Panc1 (cell line): ENCODE results near the gene RASSF7. TPM values are rescaled to one million over a fixed set of nuclear protein-coding genes. Genes with fewer than 3 reads are reported as not detected.

ENCODE experiments used
- ATAC-seq: fragments of 200-7000 bp; cut with Tn5 transposase; 2 replicates; pipeline ENCODE4 v1.9.1; 2020; ENCODE audit warnings: mild to moderate bottlenecking, moderate library complexity
- BruUV-seq: library from RNA; stranded (reverse); fragments of 400-500 nt; replicated peaks from 2 replicates; lab custom pipeline; 2021; lab: Mats Ljungman, UMichigan
- CTCF ChIA-PET: fragments of 300-600 bp; sonication (Branson Sonifier 250); formaldehyde crosslinking; loops from one replicate; lab custom pipeline; 2022; ENCODE audit warnings: antibody characterized with exemption; lab: Charles Lee
- POLR2A ChIA-PET: fragments of 300-600 bp; sonication (Branson Sonifier 250); formaldehyde crosslinking; loops from one replicate; lab custom pipeline; 2022; ENCODE audit warnings: antibody characterized with exemption; lab: Charles Lee
- DNase-seq: peaks from one replicate; pipeline ENCODE4 v3.0.0-alpha.2; 2010; ENCODE audit warnings: low read depth, low spot score
- H3K27ac ChIP-seq: 2 replicates; pipeline ENCODE4 v1.5.1; 2011; ENCODE audit warnings: mild to moderate bottlenecking, low read length, inconsistent platforms
- H3K27me3 ChIP-seq: fragments of 200-500 bp; sonication (Bioruptor generic); 2 replicates; pipeline ENCODE4 v1.6.0; 2014; ENCODE audit warnings: low read length, inconsistent platforms; ENCODE audit not compliant: control insufficient read depth, insufficient read depth
- H3K36me3 ChIP-seq: fragments of 200-500 bp; sonication (Bioruptor generic); 2 replicates; pipeline ENCODE4 v1.5.1; 2014; ENCODE audit warnings: inconsistent platforms, mild to moderate bottlenecking, low read length, moderate library complexity; ENCODE audit not compliant: control insufficient read depth, insufficient read depth
- H3K4me1 ChIP-seq: 2 replicates; pipeline ENCODE4 v1.5.1; 2011; ENCODE audit warnings: inconsistent platforms, mild to moderate bottlenecking, low read length, moderate library complexity; ENCODE audit not compliant: control insufficient read depth, insufficient read depth
- H3K4me3 ChIP-seq, 2 experiments: 2 replicates each; pipeline ENCODE4 v1.5.1; 2011 to 2012; ENCODE audit warnings: low read depth in 2 of 2, low read length in 2 of 2, mild to moderate bottlenecking in 2 of 2, inconsistent platforms in 1 of 2, moderate library complexity in 1 of 2
- H3K9me3 ChIP-seq: fragments of 200-500 bp; sonication (Bioruptor generic); 2 replicates; pipeline ENCODE4 v1.5.1; 2014; ENCODE audit warnings: low read depth, mild to moderate bottlenecking, inconsistent platforms, low read length, moderate library complexity; ENCODE audit not compliant: control insufficient read depth, insufficient read depth
- CTCF ChIP-seq: fragments of 450-650 bp; IDR thresholded peaks from 2 replicates; pipeline ENCODE4 v1.5.1; 2017; ENCODE audit warnings: mild to moderate bottlenecking
- POLR2AphosphoS5 ChIP-seq: IDR thresholded peaks from 2 replicates; pipeline ENCODE4 v1.6.1; 2012; ENCODE audit warnings: mild to moderate bottlenecking, low read depth, low read length, moderate library complexity
- REST ChIP-seq, 2 experiments: IDR thresholded peaks; 2 replicates each; pipeline ENCODE4 v1.6.1; 2011 to 2012; ENCODE audit warnings: low read depth in 2 of 2, control low read depth in 1 of 2, low read length in 1 of 2, mild to moderate bottlenecking in 1 of 2, moderate library complexity in 1 of 2; ENCODE audit not compliant: insufficient read depth in 1 of 2
- SIN3A ChIP-seq: IDR thresholded peaks from 2 replicates; pipeline ENCODE4 v1.6.1; 2012; ENCODE audit warnings: low read depth, mild to moderate bottlenecking, low read length, moderate library complexity, borderline replicate concordance; ENCODE audit not compliant: insufficient read depth
- TCF7L2 ChIP-seq: IDR thresholded peaks from 2 replicates; pipeline ENCODE4 v1.6.1; 2011; ENCODE audit warnings: mild to moderate bottlenecking, low read depth, low read length, inconsistent platforms
- in situ Hi-C: cut with HindIII; loops from 2 replicates; pipeline ENCODE4 v1.10.0; 2016; ENCODE audit warnings: low sequenced_read_pairs, low pct_unique_long_range_greater_than_20kb
- intact Hi-C: fragments of 100-400 bp; cut with micrococcal nuclease; formaldehyde crosslinking; loops from one replicate; pipeline ENCODE4 v1.10.0; 2022; ENCODE audit not compliant: unreplicated experiment
- total RNA-seq: library from RNA; stranded (reverse); gene quantifications from one replicate; pipeline ENCODE4 v1.2.1, GENCODE V29; 2021; ENCODE audit not compliant: unreplicated experiment

The RASSF7 gene
- total RNA-seq, 1 experiment from 2014 or later = 81.8 TPM

GRCh38 chr11:581342-581741 is 20.6 kb downstream of the RASSF7 start:
- Histone ChIP-seq H3K9me3 (no peaks in the 10 kb centered on the region), H3K4me1 (peaks cover 22% of the 10 kb centered on the region), H3K4me3 (no peak overlapping the region), H3K36me3 (peaks cover 8% of the 10 kb centered on the region; the same call in 1 of the 2 replicates), H3K27me3 (no peaks in the 10 kb centered on the region), H3K27ac (no peak overlapping the region)
- TF ChIP-seq CTCF (no peak), SIN3A (no peak), POLR2AphosphoS5 (no peak), TCF7L2 (no peak), REST (IDR thresholded peaks at IDR 0.05; ENCODE audit: insufficient read depth in 1 of 2, low read depth in 2 of 2, low read length in 1 of 2) (no peak)
- DNase-seq (no peak), ATAC-seq (no peak)
- ChIA-PET POLR2A (interaction anchor here (0.7 kb wide), 1 partner anchor 613 kb away, joined by 5 read pairs; no protein-coding TSS in a partner anchor), CTCF (no interaction called here)
- intact Hi-C loops (no loop called here), in situ Hi-C loops (no loop called here)
- no TSS peak for BruUV-seq

GRCh38 chr11:581752-582151 is 21.0 kb downstream of the RASSF7 start:
- no peak overlapping the region for H3K4me3 ChIP-seq
- peaks cover 8% of the 10 kb centered on the region; the same call in 1 of the 2 replicates for H3K36me3 ChIP-seq
- BruUV-seq = TSS peak; percentile 61
- in situ Hi-C loops = no loop called here
- H3K27me3 ChIP-seq = no peaks in the 10 kb centered on the region
- ATAC-seq (no peak), DNase-seq (no peak)
- CTCF ChIA-PET = no interaction called here
- intact Hi-C loops = no loop called here
- H3K9me3 ChIP-seq = no peaks in the 10 kb centered on the region
- TF ChIP-seq CTCF = no peak
- no peak for TF ChIP-seq REST (IDR thresholded peaks at IDR 0.05; ENCODE audit: insufficient read depth in 1 of 2, low read depth in 2 of 2, low read length in 1 of 2)
- no peak for TF ChIP-seq TCF7L2
- no peak for TF ChIP-seq SIN3A
- TF ChIP-seq POLR2AphosphoS5 = no peak
- POLR2A ChIA-PET = no interaction called here
- peaks cover 22% of the 10 kb centered on the region for H3K4me1 ChIP-seq
- H3K27ac ChIP-seq = no peak overlapping the region
